SU-DHL-6 (cell line): ENCODE results near the gene MAP2K5.
"Not testable (repeated sequence)": the region's sequence is repeated elsewhere in the genome, so short reads cannot be mapped to it uniquely, and the experiment has no call there.

Experiments
- H2AFZ ChIP-seq: fragments of 200-600 bp; sonication (generic); 2 replicates; pipeline ENCODE4 v1.6.1; 2014; ENCODE audit warnings: low read depth, mild to moderate bottlenecking, moderate library complexity, mixed read lengths, antibody characterized with exemption, low read length; ENCODE audit not compliant: severe bottlenecking
- H3F3A ChIP-seq: fragments of 200-600 bp; shearing (Covaris generic); 2 replicates; pipeline ENCODE4 v1.6.0; 2016; ENCODE audit warnings: antibody characterized with exemption, mild to moderate bottlenecking; ENCODE audit not compliant: insufficient read depth
- H3K27ac ChIP-seq: fragments of 200-600 bp; sonication (generic); 2 replicates; pipeline ENCODE4 v1.5.1; 2016; ENCODE audit warnings: low read depth, mild to moderate bottlenecking, low read length, moderate library complexity, mixed read lengths
- H3K27me3 ChIP-seq: fragments of 200-600 bp; sonication (generic), shearing (Covaris generic); 2 replicates; pipeline ENCODE4 v1.6.0; 2014; ENCODE audit warnings: mild to moderate bottlenecking, low read length
- H3K36me3 ChIP-seq: fragments of 200-600 bp; sonication (generic); 2 replicates; pipeline ENCODE4 v1.6.1; 2014; ENCODE audit warnings: mild to moderate bottlenecking, low read length, mixed read lengths
- H3K4me2 ChIP-seq: fragments of 300-600, 200-600 bp; shearing (Covaris generic), sonication (generic); 2 replicates; pipeline ENCODE4 v1.6.0; 2014; ENCODE audit warnings: low read length, low read depth, mild to moderate bottlenecking; ENCODE audit not compliant: poor library complexity, severe bottlenecking
- H3K4me3 ChIP-seq: fragments of 200-600 bp; sonication (generic); 2 replicates; pipeline ENCODE4 v1.5.1; 2014; ENCODE audit warnings: antibody characterized with exemption, low read length, mild to moderate bottlenecking, mixed read lengths; ENCODE audit not compliant: insufficient read depth, poor library complexity, severe bottlenecking
- H3K79me2 ChIP-seq: fragments of 200-600 bp; sonication (generic); 2 replicates; pipeline ENCODE4 v1.6.1; 2014; ENCODE audit warnings: mild to moderate bottlenecking, low read length, moderate library complexity; ENCODE audit not compliant: insufficient read depth
- H3K9ac ChIP-seq: fragments of 200-600 bp; sonication (generic); 2 replicates; pipeline ENCODE4 v1.7.0; 2014; ENCODE audit warnings: mild to moderate bottlenecking, low read length
- H3K9me2 ChIP-seq: fragments of 200-600 bp; sonication (generic); replicated peaks from 2 replicates; pipeline ENCODE4 v1.6.1; 2014; ENCODE audit warnings: low read length; ENCODE audit not compliant: insufficient read depth
- H3K9me3 ChIP-seq: fragments of 200-600 bp; sonication (generic); 2 replicates; pipeline ENCODE4 v1.6.1; 2014; ENCODE audit warnings: low read length, mixed read lengths; ENCODE audit not compliant: insufficient read depth
- H4K20me1 ChIP-seq: fragments of 200-600 bp; sonication (generic); 2 replicates; pipeline ENCODE4 v1.6.1; 2014; ENCODE audit warnings: low read depth, mild to moderate bottlenecking, antibody characterized with exemption, low read length, moderate library complexity, mixed read lengths
- EZH2phosphoT487 ChIP-seq: fragments of 200-600 bp; sonication (generic), shearing (Covaris generic); conservative IDR thresholded peaks from 2 replicates; pipeline ENCODE4 v1.6.1; 2018; ENCODE audit warnings: mild to moderate bottlenecking, antibody characterized with exemption, low read length, moderate library complexity, mixed read lengths
- TF ChIP-seq, protein P1 (sequence below): fragments of 200-600 bp; sonication (generic); IDR thresholded peaks from one replicate; pipeline ENCODE4 v1.5.1; 2017; ENCODE audit warnings: antibody characterized with exemption, mild to moderate bottlenecking, low read length, moderate library complexity; ENCODE audit not compliant: insufficient read depth, poor library complexity, severe bottlenecking

MAP2K5 gene

DNA sequence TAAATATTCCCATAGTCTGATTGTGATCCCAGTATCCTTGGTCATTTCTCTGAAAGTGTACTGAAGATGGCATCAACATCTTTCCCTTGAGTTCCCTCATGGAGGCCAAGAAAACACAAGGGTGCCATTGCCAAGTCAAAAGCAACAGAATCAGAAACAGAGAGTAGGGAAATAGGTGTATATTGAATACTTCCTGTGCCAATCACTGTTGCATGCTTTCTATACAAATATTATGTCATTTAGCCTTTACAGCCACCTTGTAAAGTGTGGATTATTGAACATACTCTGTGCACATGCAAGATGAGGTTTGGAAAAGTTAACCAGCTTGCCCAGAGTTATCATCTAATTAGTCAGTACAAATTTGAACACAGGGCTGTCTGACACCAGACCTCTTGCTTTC is 117.9 kb downstream of the MAP2K5 start:
- H3K36me3 ChIP-seq = no peaks in the 10 kb centered on the region; the same call in 1 of the 2 replicates

DNA sequence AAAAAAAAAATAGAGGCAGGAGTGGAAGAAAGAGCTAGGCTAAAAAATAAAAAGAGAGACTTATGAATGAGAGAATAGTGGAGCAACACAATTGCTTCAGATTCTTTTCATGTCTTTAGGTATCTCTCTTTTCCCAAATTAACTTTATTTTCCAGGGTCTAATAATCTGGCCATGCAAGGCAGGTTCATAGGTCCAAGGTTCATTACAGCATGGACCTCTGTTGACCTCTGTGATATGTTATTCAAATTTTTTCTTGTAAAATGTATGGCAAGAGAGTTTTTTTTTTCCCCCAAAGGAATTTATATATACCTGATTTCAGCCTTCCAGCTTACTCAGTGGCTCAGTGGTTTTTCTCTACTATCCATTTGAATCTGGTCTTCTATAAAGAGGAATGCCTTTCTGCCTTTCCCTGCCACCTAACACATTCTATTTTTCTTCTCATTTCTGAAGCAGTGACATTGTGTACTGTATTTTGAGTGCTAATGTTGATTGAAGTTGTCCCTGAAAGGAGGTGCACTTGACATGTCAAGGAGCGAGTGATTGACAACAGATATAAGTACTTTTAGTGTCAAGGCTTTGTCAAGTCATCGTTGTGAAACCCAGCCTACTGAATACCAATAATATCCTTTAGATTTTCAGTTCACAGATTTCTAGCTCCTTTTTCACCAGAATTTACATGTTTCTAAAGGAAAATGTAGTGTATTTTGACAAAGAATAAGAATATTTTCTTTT is 118.5 kb downstream of the MAP2K5 start:
- Histone ChIP-seq H3K27ac (no peak overlapping the region), H3K79me2 (no peaks in the 10 kb centered on the region), H3K36me3 (no peaks in the 10 kb centered on the region; the same call in 1 of the 2 replicates), H3K9me2 (no peaks in the 10 kb centered on the region), H3K27me3 (no peaks in the 10 kb centered on the region), H3K4me3 (no peak overlapping the region), H3F3A (no peaks in the 10 kb centered on the region), H2AFZ (no peak overlapping the region), H3K4me2 (no peak overlapping the region), H3K9me3 (no peaks in the 10 kb centered on the region), H3K9ac (no peak overlapping the region), H4K20me1 (no peaks in the 10 kb centered on the region)
- TF ChIP-seq, protein P1, sequence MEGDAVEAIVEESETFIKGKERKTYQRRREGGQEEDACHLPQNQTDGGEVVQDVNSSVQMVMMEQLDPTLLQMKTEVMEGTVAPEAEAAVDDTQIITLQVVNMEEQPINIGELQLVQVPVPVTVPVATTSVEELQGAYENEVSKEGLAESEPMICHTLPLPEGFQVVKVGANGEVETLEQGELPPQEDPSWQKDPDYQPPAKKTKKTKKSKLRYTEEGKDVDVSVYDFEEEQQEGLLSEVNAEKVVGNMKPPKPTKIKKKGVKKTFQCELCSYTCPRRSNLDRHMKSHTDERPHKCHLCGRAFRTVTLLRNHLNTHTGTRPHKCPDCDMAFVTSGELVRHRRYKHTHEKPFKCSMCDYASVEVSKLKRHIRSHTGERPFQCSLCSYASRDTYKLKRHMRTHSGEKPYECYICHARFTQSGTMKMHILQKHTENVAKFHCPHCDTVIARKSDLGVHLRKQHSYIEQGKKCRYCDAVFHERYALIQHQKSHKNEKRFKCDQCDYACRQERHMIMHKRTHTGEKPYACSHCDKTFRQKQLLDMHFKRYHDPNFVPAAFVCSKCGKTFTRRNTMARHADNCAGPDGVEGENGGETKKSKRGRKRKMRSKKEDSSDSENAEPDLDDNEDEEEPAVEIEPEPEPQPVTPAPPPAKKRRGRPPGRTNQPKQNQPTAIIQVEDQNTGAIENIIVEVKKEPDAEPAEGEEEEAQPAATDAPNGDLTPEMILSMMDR = no peak
- no peak for TF ChIP-seq EZH2phosphoT487

More for the DNA sequence above, 117.9 kb downstream of the MAP2K5 start:
- H3K4me3 ChIP-seq = no peak overlapping the region
- no peak overlapping the region for H3K9ac ChIP-seq
- H3K9me2 ChIP-seq = no peaks in the 10 kb centered on the region
- H3F3A ChIP-seq = no peaks in the 10 kb centered on the region
- TF ChIP-seq, protein P1 = no peak
- TF ChIP-seq EZH2phosphoT487 = no peak
- no peaks in the 10 kb centered on the region for H3K79me2 ChIP-seq
- H4K20me1 ChIP-seq = no peaks in the 10 kb centered on the region
- H3K27me3 ChIP-seq = no peaks in the 10 kb centered on the region
- no peak overlapping the region for H2AFZ ChIP-seq
- H3K9me3 ChIP-seq = no peaks in the 10 kb centered on the region
- no peak overlapping the region for H3K4me2 ChIP-seq
- H3K27ac ChIP-seq = no peak overlapping the region

DNA sequence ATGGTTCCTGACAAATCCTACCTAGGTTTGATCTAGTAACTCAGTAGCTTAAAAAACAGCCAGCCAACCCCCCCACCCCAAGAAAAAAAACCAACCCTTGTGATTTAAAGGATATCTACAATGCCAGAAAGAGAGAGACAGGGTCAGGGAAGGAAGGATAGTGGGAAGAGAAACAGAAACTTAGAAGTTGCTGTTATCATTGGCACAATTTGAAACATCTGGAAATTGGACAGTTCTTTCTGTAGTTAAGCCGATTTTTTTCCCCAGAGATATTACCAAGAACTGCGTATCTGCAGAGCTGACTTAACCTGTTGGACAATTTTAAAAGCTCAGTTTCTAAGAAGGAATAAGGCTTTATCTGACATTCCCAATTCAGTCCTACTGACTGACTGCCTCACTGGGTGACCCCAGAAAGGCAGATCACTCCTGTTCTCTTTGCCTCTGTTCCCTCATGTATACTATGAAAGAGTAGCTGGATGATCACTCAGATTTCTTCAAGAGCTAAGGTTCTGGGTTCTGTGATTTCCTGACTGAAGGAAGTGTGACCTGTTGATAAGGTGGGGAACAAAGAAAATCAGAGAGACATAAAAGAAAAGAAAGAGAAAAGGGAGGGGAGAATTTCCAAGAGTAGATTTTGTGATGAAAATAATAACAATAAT is 128.3 kb downstream of the MAP2K5 start:
- Histone ChIP-seq H3K9me3 (no peaks in the 10 kb centered on the region), H3K36me3 (no peaks in the 10 kb centered on the region), H3K79me2 (no peaks in the 10 kb centered on the region), H3K9ac (no peak overlapping the region), H3K27me3 (no peaks in the 10 kb centered on the region), H3F3A (no peaks in the 10 kb centered on the region), H4K20me1 (no peaks in the 10 kb centered on the region), H3K4me2 (no peak overlapping the region), H3K4me3 (no peak overlapping the region), H3K27ac (no peak overlapping the region), H2AFZ (no peak overlapping the region), H3K9me2 (no peaks in the 10 kb centered on the region)
- TF ChIP-seq, protein P1 = no peak
- TF ChIP-seq EZH2phosphoT487 = no peak

DNA sequence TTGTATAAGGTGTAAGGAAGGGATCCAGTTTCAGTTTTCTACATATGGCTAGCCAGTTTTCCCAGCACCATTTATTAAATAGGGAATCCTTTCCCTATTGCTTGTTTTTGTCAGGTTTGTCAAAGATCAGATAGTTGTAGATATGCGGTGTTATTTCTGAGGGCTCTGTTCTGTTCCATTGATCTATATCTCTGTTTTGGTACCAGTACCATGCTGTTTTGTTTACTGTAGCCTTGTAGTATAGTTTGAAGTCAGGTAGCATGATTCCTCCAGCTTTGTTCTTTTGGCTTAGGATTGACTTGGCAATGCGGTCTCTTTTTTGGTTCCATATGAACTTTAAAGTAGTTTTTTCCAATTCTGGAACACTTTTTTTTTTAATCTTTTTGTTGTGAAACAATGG is 130.3 kb downstream of the MAP2K5 start:
- not testable (repeated sequence) for H3K4me3 ChIP-seq, H2AFZ ChIP-seq, H3K27me3 ChIP-seq, H3K9me3 ChIP-seq, H3K36me3 ChIP-seq, H3K9ac ChIP-seq, H4K20me1 ChIP-seq, H3K79me2 ChIP-seq, H3K9me2 ChIP-seq, H3K27ac ChIP-seq, H3F3A ChIP-seq, H3K4me2 ChIP-seq
